Measurements from ENCODE around the gene PHACTR4.

DNA sequence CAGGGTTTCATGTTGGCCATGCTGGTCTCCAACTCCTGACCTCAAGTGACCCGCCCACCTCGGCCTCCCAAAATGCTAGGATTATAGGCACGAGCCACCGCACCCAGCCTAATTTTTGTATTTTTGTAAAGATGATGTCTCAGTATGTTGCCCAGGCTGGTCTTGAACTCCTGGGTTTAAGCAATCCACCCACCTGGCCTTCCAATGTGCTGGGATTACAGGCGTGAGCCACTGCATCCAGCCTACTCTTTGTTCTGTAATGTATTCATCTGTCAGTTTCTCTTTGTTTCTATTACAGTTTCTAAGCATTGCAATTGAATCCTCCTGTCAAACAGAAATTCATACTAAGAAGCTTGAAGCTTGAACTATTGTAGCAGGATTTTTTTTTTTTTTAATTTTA lies 81.5 kb downstream of the PHACTR4 start:
- TF ChIP-seq EZH2phosphoT487 (IDR thresholded peaks at IDR 0.05; ENCODE audit: unreplicated experiment) (no peak), REST (IDR thresholded peaks at IDR 0.05; ENCODE audit: unreplicated experiment) (no peak), CTCF (conservative IDR thresholded peaks at IDR 0.05; ENCODE audit: low read depth in 2 of 2) (no peak), POLR2AphosphoS5 (IDR thresholded peaks at IDR 0.05; ENCODE audit: low read depth) (no peak), EZH2 (IDR thresholded peaks at IDR 0.05; ENCODE audit: low read depth, unreplicated experiment) (no peak), CREB1 (CRISPR knock-in tag; IDR thresholded peaks at IDR 0.05; ENCODE audit: low read depth) (no peak), JUNB (IDR thresholded peaks at IDR 0.05; ENCODE audit: unreplicated experiment) (no peak), STAT1 (IDR thresholded peaks at IDR 0.05; ENCODE audit: unreplicated experiment) (no peak), NANOG (IDR thresholded peaks at IDR 0.05; ENCODE audit: borderline replicate concordance) (no peak), ZNF114 (CRISPR knock-in tag; IDR thresholded peaks at IDR 0.05) (no peak)
- TF ChIP-seq, protein P1, sequence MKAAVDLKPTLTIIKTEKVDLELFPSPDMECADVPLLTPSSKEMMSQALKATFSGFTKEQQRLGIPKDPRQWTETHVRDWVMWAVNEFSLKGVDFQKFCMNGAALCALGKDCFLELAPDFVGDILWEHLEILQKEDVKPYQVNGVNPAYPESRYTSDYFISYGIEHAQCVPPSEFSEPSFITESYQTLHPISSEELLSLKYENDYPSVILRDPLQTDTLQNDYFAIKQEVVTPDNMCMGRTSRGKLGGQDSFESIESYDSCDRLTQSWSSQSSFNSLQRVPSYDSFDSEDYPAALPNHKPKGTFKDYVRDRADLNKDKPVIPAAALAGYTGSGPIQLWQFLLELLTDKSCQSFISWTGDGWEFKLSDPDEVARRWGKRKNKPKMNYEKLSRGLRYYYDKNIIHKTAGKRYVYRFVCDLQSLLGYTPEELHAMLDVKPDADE (IDR thresholded peaks at IDR 0.05): no peak

Measured in GM23338 (cell line).